ENCODE data around the gene RPS25.
"Not testable (repeated sequence)": the region's sequence is repeated elsewhere in the genome, so short reads cannot be mapped to it uniquely, and the experiment has no call there.

Gene RPS25

DNA sequence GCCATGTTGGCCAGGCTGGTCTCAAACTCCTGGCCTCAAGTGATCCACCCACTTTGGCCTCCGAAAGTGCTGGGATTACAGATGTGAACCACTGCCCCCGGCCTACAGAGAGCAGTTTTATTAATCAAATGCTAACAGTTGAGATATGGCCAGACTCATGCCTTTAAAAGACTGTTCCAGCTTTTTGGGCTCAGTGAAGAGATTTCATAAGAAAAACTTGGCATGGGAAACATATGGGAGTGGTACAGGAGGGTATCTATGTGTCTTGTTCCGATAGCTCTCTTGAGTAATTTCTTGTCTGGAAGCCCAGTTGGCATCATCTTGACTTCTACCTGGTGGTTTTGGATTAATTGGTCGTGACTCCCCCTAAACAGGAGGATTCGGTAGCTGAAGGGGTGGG is 20.7 kb upstream of the RPS25 start:
- DNase-seq, result no peak

DNA sequence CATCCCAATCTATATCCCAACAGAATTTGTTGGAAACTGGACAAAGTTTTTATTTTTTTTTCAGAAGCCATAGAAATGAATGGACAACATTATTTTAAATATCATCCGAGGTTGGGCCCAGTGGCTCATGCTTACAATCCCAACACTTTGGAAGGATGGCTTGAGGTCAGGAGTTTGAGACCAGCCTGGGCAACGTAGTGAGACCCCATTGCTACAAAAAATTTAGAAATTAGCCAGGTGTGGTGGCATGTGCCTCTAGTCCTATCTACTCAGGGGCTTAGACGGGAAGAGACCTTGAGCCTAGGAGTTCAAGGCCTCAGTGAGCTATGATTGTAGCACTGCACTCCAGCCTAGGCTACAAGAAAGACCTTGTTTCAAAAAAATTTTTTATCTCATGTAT is 16.7 kb upstream of the RPS25 start:
- DNase-seq, result no peak

DNA sequence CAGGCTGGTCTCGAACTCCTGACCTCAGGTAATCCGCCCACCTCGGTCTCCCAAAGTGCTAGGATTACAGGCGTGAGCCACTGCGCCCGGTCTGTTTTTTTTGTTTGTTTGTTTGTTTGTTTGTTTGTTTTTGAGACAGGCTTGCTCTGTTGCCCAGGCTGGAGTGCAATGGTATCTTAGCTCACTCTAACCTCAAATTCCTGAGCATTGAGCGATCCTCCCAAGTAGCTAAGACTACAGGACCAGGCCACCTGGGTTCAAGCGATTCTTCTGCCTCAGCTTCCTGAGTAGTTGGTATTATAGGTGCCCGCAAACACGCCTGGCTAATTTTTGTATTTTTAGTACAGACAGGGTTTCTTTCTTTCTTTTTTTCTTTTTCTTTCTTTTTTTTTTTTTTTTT is 15.3 kb upstream of the RPS25 start:
- not testable (repeated sequence) for DNase-seq

DNA sequence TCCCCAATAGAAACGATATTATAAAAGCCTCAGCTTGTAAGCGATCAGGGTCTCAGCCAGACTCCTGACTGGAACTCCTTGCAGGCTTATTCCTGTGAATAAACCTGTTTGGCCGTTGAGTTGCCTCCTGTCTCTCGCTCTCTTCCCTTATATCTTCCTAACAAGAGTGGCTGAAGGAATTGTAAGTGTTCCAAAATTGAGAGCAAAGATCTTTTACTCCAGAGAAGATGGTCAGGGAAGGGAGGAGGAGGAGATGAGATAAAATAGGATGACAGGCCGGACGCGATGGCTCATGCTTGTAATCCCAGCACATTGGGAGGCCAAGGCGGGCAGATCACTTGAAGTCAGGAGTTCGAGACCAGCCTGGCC is 13.8 kb upstream of the RPS25 start:
- DNase-seq, result no peak

DNA sequence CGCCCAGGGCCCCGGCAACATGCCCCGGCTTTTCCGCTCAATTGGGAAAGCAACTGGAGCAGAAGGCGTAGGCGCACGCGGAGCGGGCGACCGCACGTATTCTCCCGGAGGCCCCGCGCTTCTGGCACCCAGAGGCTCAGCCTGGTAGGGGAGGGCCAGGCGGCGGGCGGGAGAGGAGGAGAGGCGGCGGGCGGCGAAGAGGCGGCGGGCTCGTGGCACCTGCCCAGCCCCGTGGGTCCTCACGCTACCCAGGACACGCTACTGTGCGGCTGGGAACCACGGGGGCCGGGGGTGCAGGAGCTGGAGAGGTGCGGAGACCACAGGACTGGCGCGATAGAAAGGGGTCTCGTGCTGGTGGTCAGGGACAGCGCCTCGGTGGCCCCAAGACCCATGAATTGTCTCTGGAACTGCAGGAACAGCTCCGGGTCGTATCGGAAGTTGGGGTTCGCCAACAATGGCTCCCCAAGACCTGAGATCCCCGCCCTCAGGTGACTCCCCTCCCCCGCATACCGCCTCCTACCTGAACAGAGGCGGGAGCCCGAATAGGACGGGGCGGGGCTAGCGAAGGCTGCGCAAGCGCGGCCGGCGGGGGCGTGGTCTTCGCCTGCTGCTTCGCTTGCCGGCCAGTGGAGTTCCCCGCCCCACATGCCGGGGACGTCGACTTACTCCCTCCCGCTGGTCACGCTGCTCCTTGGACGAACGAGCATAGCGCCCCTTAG is 12.3 kb upstream of the RPS25 start, which contains the start of gene SLC37A4:
Gene SLC37A4, minus strand, starts transcription at position 549 of the 719 bp plus-strand sequence.
- DNase-seq, result peak; percentile 95 to 99 (median 96)

DNA sequence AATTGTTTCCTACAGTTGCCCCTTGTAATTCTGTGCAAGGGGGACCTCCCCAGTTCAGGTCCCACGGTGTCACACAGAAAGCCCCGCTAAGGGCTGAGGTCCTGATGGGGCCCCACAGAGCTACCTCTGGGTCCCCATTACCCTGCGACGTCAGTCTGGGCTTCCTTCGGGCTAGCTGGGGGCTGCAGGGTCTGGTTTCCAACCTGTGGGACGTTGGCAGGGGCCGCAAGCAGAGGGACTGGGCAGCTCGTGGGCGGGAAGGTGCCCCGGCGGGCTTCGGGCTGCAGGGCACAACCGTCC is 11.8 kb upstream of the RPS25 start:
- DNase-seq, result peak in 1 of 6 experiments; percentile 44

DNA sequence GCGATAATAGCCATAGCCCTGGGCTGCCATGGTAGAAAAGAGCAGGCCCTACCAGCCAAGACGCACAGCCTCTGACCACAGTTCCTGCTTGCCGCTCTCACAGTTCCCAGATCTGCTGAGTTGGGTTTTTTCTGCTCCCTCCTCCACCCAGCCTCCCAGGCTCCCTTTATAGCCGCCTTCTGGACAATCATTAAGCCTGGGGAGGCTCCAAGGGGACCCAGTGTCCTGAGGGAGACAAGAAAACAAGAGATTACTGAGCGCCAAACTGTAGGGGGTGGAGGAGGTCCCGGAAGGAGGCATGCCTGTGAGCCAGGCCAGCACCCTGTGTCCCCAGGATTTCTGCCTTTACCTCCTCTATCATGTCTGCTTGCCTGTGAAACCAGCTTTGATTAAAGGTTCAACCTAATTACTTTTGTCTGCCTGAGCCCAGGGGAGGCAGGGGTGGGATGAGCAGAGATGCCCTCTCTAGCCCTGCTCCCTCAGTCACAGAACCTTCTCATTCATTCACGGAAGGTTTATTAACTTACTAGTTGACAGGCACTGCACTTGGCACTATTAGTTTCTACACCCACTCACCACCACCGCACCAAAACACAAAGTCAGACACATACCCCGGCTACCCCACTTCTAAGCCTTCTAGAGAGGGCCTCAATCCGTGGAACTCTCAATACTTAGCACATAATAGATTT is 11.3 kb upstream of the RPS25 start:
- no peak for DNase-seq

DNA sequence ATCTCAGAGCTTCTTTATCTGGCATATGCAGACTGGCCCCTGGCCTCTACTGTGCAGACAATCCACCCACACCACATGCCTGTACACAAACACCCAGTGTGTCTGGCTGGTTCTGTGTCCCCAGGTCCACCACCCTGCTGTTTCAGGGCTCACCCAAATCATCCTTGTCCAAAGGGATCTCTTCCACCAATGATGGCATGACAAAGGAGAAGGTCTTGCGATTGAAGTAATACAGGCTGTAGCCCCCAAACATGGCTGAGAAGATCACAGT is 10.9 kb upstream of the RPS25 start:
- DNase-seq, result no peak

DNA sequence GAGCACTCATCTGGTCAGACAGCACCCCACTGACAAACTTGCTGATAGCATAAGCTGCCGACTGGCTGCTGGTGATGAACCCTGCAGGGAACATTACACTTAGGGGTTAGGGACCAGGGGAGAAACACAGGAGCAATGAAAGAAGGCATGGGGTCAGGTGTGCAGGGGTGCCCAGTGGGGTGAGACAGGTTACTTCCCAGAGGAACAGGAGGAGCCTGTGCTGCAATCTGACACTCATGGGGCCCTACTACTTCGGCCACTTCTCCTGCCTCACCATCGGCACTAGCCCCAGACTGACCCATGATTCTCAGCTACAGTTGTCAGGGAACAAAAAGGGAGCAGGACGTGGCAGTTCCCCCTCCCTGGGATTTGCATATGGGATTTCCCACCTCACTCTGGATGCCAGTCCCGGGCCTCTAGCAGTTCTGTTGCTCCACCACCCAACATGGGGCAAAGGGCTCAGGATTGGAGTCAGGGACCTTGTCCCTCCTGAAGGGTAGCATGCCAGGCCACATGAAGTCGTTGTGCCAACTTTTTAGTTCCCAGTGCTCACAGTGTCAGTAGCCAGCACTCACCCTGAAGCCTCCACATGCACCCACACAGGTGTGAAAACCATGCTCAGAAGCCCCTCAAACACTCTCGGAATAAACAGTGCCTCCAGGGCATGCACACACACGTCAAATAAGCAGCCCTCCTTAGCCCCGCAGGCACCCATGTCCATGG is 10.4 kb upstream of the RPS25 start:
- no peak for DNase-seq

DNA sequence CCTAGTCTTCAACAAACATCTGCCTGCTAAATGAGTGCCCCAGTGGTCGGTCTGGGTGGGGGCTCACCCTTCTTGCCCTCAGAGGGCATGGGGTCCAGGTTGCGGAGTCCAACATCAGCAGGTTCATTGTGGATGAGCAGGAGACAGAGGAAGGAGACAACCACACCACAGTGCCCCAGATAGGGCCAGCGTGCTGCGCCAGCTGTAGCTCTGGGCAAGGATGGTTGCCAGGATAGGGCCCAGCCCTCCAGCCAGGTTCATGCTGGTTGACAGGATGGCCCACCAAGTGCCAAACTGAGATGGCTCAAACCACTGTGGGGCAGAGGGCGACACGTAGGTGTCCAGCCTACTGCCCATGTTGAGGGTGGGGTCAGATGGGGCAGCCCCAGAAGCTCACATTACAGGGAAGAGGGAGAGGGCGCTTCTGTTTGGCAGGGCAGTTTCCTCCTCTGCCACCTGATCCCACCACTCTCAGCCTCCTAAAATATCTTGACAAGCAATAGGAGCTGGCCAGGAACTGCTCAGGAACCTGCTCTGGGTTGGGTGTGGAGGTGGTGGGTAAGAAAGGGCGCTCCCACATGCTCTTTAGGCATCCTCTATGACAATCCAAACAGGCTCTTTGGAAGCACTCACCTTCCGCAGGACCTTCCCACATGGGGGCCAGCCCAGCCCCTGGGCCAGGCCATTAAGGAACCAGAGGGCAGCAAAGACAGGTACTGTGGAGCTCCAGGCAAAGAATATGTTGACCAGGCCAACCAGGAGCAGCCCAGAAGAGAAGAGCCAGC is 9.6 kb upstream of the RPS25 start:
- DNase-seq, result no peak

DNA sequence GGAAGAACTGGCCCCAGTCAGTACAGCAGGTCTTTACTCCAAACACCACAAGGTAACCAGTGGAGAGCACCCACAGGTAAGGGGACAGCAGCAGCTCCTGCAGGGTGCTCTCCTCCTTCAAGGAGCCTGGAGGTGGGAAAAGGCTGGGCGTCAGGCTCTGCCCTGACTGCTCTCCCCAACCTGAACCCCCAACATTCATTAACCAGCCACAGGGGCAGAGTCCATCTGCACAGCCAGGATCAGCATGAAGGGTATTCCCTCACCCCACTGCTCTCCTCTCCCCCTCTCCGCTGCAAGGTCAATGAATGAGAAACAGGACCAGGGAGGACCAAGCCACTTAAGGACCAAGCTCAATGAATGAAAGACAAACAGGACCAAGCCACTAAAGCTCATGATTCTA is 8.8 kb upstream of the RPS25 start:
- DNase-seq, result no peak

DNA sequence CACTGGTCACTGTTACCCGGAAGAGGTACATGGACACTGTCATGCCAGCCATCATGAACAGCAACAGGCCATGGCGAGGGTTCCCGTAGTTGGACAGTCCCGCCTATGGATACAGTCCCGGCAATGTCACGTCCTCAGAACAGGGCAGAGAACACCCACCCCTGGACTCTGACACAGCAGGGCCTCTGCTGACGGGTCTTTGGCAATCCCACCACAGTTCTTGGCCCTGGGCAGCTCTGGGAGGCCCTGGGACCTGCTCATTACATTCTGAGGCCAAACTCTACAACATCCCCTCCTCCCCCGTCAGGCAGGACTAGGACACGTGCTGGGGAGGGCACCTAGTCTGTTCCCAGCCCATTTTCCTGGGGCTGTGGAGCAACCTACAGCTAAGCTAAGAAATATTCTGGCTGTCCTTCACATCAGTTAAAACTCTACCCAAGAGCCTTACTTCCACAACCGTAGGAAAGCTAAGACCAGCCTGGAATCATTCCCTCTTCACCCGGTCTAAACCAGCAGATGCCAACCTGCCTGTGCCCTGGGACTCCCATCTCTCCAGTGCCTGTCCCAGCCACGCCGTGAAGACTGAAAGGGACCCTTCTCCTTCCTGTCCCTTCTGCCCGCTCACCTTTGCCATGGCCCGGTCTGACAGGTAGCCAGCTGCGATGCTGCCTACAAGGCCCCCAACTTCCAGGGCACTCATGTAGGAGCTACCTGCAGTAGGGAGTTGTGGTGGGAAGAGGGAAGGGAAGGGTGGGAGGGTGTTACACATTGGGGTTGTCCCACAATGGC is 8.0 kb upstream of the RPS25 start:
- DNase-seq, result no peak

DNA sequence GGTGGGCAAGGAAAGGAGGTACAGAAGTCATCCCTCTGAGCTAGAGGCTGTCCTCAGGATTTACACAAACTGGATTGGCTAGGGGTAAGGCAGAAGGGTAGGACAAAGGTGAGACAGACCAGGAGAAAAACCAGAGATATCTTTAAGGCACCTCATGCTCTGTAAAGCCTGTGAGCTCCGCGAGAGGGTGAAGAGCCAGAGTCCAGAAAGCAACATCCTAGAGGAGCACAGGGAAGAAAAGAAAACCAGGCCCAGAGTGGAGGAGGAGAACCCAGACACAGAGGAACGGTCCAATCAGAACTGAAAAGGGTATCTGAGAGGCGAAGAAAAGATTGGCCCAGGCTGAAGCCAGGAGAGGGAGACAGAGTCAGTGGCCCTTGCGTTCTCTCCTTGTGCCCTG is 7.4 kb upstream of the RPS25 start:
- no peak for DNase-seq

DNA sequence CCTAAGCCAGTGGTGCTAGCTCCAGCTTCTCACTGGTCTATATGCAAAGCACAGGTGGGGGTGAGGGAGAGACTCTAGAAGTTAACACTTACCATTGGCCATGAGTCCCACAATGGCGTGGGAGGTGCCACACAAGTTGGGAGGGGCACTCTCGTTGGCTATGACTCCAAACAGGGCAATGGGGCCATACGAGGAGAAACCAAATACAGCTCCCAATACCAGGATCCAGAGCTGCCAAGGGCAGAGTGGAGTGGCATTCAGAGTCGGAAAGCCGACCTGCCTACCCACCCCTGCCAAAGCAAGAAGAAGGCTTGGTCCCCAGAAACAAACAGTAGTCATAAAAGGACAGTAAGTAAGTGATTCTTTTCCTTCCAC is 6.9 kb upstream of the RPS25 start:
- no peak for DNase-seq

DNA sequence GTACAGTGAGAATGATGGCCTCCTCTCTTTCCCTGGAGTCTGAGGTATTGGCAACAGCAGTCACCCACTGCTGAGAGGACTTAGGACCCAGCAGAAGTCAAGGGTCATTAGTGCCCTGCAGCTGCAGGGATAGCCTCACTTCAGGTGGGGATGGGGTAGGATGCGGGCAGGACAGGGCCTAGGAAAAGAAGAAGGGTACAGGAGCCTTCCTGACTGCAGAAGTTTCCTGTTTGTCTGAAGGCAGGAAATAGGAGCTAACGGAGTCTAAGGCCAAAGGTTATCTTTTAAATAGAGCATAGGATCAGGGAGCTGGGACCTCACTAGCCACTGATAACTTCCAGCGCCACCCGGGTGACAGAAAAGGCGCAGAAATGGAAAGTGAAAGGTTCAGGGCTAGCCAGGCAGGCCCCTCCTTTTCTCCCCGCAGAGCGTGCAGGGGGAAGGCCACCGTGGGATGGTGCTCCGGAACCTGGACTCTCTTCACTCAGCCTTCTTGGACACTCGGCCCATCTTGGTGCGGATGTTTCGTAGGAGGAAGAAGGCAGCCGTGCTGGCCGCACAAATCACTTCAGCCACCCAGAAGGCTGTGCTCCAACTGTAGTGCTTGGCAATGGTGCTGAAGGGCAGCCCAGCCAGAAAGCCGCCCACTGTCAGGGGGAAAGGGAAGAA is 6.4 kb upstream of the RPS25 start:
- DNase-seq, result no peak

DNA sequence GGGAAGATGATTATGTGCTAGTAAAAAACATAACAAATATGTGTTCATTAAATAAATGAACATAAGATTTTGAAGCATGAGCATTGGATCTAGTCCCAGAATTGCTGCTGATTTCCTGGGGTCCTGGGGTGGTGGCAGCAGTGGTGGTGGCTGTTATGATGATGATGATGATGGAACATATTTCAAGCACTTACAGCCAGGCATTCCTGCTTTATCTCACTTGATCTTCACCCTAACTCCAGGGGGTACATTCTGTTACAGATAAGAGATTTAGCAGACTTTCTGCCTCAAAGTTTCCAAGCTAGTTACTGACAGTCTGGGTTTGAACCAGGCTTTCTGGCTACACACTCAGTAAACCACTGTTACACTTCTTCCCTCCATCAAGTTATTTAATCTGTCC is 5.6 kb upstream of the RPS25 start:
- DNase-seq, result no peak

DNA sequence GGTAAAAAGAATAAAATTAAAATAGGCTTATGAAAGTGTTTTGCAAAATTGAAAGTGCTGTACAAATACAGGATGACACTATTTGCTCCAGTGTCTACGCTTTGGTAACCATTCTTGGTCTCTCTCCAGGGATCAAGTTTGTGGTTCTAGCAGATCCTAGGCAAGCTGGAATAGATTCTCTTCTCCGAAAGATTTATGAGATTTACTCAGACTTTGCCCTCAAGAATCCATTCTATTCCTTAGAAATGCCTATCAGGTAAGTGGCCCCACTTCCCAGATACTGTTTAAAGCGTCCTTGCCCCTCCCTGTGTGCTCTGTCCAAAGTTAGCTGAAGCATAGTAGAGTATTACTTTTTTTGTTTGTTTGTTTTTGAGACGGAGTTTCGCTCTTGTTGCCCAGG is 3.5 kb upstream of the RPS25 start:
- no peak for DNase-seq

DNA sequence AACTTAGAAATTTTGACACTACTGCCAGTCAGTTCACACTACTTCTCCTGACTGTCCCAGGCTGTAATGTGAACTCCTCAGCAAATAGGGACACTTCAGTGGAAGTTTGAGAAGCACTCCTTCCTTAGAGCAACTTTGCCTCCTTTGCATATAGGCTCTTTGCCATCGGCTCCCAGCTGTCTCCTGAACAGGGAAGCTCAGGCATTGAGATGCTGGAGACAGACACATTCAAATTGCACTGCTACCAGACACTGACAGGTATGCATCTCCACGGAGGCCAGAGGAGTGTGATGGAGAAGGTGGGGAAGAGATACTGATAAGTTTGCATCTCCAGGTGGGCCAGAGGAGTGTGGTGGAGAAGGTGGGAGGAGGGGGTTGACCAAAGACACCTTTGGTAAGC is 1.9 kb upstream of the RPS25 start:
- no peak for DNase-seq

DNA sequence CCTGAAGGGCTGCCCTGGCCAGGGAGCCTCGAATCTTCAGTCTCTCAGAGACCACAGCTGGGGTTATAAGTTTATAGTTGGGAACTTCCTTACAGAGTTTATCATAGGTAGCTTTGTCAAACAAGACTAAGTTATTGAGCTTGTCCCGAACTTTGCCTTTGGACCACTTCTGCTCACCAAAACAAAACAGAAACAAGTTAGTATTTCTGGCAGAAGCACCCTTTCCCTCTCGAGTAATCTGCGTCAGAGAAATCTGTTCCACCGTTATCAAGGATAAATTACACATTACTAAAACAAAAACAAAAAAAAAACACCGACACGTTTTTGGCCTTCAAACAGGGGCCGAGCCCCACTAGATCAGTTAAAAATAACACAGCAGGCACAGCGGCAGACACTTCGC is 766 bp downstream of the RPS25 start:
- peak in 2 of 6 experiments; percentile 14 to 15 for DNase-seq

DNA sequence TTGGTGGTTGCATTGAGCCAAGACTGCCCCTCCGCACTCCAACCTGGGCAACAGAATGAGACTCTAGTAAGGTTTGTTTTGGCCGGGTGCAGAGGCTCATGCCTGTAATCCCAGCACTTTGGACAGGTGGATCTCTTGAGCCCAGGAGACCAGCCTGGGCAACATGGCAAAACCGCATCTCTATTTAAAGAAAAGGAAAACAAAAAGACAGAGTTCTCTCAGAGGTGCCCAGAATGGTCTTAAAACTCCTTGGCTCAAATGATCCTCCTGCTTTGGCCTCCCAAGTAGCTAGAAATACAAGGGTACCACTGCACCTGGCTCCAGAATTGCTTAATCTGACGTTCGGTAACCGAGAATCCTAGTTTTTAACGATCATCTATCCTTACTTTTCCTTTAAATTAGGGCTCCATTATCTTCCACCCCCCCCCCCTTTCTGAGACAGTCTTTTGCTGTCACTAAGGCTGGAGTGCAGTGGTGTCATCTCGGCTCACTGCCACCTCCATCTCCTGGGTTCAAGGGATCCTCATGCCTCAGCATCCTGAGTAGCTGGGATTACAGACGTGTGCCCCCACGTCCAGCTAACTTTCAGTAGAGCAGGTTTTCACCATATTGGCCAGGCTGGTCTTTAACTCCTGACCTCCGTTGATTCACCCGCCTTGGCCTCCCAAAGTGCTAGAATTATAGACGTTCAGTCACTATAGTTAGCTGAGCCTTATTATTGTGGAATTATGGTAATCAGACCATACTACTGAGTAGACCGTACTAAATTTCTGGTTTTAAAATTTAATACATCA is 1.7 kb downstream of the RPS25 start:
- no peak for DNase-seq

DNA sequence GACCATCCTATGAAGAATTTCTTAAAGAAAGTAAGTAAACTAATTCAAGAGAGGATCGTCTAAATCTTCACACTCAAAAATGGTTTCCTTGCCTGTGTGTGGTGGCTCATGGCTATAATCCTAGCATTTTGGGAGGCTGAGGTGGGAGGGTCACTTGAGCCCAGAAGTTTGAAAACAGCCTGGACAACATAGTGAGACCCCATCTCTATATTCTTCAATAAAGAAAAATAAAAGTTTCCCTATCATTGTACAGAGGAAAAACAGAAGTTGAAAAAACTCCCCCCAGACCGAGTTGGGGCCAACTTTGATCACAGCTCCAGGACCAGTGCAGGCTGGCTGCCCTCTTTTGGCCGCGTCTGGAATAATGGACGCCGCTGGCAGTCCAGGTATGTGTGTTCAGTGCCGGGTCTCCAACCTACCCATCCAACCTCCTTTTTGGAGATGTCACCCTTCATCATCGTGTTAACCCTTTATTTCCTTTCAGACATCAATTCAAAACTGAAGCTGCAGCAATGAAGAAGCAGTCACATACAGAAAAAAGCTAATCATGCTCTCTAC is 3.0 kb downstream of the RPS25 start:
- DNase-seq, result peak in 2 of 6 experiments; percentile 6 to 10
